H1 (cell line): ENCODE measurements around the gene TTC28. TPM values are rescaled to one million over a fixed set of nuclear protein-coding genes. Genes with fewer than 3 reads are reported as not detected.

Experiments used
- CTCF ChIA-PET: fragments of 300-600 bp; sonication (Branson Sonifier 250); formaldehyde crosslinking; loops from one replicate; lab custom pipeline; 2021; ENCODE audit not compliant: partially characterized antibody; lab: Charles Lee
- POLR2A ChIA-PET: fragments of 300-600 bp; sonication (Branson Sonifier 250); formaldehyde crosslinking; loops from one replicate; lab custom pipeline; 2021; ENCODE audit warnings: inconsistent platforms; ENCODE audit not compliant: partially characterized antibody; lab: Charles Lee
- DNase-seq, 2 experiments: peaks; one replicate each; pipeline versions ENCODE4 v3.0.0 to v3.0.0-alpha.2; 2010 to 2022; ENCODE audit warnings: low spot score in 2 of 2, low read depth in 1 of 2, mixed read lengths in 1 of 2
- FAIRE-seq: peaks from 2 replicates; lab custom pipeline; 2011; peaks lifted over from hg19 to GRCh38; lab: Jason Lieb, UNC
- H2AFZ ChIP-seq: 2 replicates; pipeline ENCODE4 v1.8.1; 2012; ENCODE audit warnings: low read length, inconsistent platforms
- H2AK5ac ChIP-seq: 2 replicates; pipeline ENCODE4 v1.6.1; 2013; ENCODE audit warnings: low read depth, low read length
- H2BK120ac ChIP-seq: replicated peaks from 2 replicates; pipeline ENCODE3; 2013; ENCODE audit warnings: low read depth, low read length, inconsistent platforms
- H2BK12ac ChIP-seq: 2 replicates; pipeline ENCODE4 v1.6.1; 2013; ENCODE audit warnings: low read depth, low read length
- H2BK15ac ChIP-seq: 2 replicates; pipeline ENCODE4 v1.6.1; 2013; ENCODE audit warnings: low read length
- H2BK20ac ChIP-seq: 2 replicates; pipeline ENCODE4 v1.6.1; 2013; ENCODE audit warnings: low read length
- H2BK5ac ChIP-seq: 2 replicates; pipeline ENCODE4 v1.6.1; 2013; ENCODE audit warnings: low read depth, low read length
- H3K14ac ChIP-seq: 2 replicates; pipeline ENCODE4 v1.6.1; 2013; ENCODE audit warnings: inconsistent platforms; ENCODE audit not compliant: insufficient read length
- H3K18ac ChIP-seq: 2 replicates; pipeline ENCODE4 v1.6.1; 2013; ENCODE audit warnings: low read length; ENCODE audit errors: extremely low read depth
- H3K23ac ChIP-seq: 2 replicates; pipeline ENCODE4 v1.6.1; 2013; ENCODE audit warnings: inconsistent platforms; ENCODE audit not compliant: insufficient read length
- H3K23me2 ChIP-seq: 2 replicates; pipeline ENCODE4 v1.6.1; 2013; ENCODE audit warnings: low read depth, low read length
- H3K27ac ChIP-seq: 2 replicates; pipeline ENCODE4 v1.6.1; 2011; ENCODE audit warnings: low read depth, low read length, inconsistent platforms
- H3K27me3 ChIP-seq, 4 experiments: replicated peaks in 1 of 4; 1 replicate in 1 of 4; 2 replicates in 3 of 4; pipeline versions ENCODE4 v1.6.1 to v1.8.1; 2011 to 2013; ENCODE audit warnings: low read length in 3 of 4, mild to moderate bottlenecking in 3 of 4, inconsistent platforms in 2 of 4, mixed read lengths in 2 of 4, moderate library complexity in 1 of 4; ENCODE audit not compliant: control insufficient read depth in 3 of 4, insufficient read depth in 3 of 4; ENCODE audit errors: extremely low read depth in 1 of 4
- H3K36me3 ChIP-seq, 4 experiments: 2 replicates each; pipeline versions ENCODE4 v1.6.1 to v1.8.1; 2011 to 2013; ENCODE audit warnings: mild to moderate bottlenecking in 4 of 4, low read length in 3 of 4, moderate library complexity in 2 of 4, control low read depth in 1 of 4, inconsistent platforms in 1 of 4; ENCODE audit not compliant: insufficient read depth in 4 of 4, control insufficient read depth in 2 of 4
- H3K4ac ChIP-seq: replicated peaks from 2 replicates; pipeline ENCODE3; 2013; ENCODE audit warnings: low read length, low read depth, mixed read lengths, inconsistent platforms; ENCODE audit not compliant: insufficient read length
- H3K4me1 ChIP-seq, 4 experiments: replicated peaks in 1 of 4; 1 replicate in 1 of 4; 2 replicates in 3 of 4; pipeline versions ENCODE4 v1.6.1 to v1.8.1; 2011 to 2013; ENCODE audit warnings: low read length in 3 of 4, inconsistent platforms in 2 of 4, mixed read lengths in 1 of 4; ENCODE audit not compliant: insufficient read depth in 4 of 4, control insufficient read depth in 3 of 4
- H3K4me2 ChIP-seq, 2 experiments: 2 replicates each; pipeline versions ENCODE4 v1.6.1 to v1.8.1; 2011 to 2013; ENCODE audit warnings: low read depth in 2 of 2, low read length in 2 of 2, control low read depth in 1 of 2, inconsistent platforms in 1 of 2, mild to moderate bottlenecking in 1 of 2; ENCODE audit not compliant: insufficient read depth in 1 of 2
- H3K4me3 ChIP-seq, 4 experiments: fragments of 200-600, 300-600 bp in 1 of 4; sonication (generic), shearing (Covaris generic), sonication (Bioruptor Twin) in 1 of 4; 2 replicates each; pipeline versions ENCODE4 v1.5.1 to v1.8.1; 2011 to 2016; ENCODE audit warnings: low read length in 4 of 4, low read depth in 3 of 4, control low read depth in 2 of 4, inconsistent platforms in 2 of 4, mild to moderate bottlenecking in 2 of 4, mixed read lengths in 1 of 4, moderate library complexity in 1 of 4; ENCODE audit not compliant: insufficient read depth in 2 of 4; ENCODE audit errors: extremely low read depth in 1 of 4
- H3K56ac ChIP-seq: replicated peaks from 2 replicates; pipeline ENCODE3; 2013; ENCODE audit warnings: low read depth, mild to moderate bottlenecking, mixed read lengths, low read length, inconsistent platforms; ENCODE audit not compliant: insufficient read length
- H3K79me1 ChIP-seq: 2 replicates; pipeline ENCODE4 v1.6.1; 2013; ENCODE audit warnings: low read depth, low read length, control low read depth
- H3K79me2 ChIP-seq, 2 experiments: 2 replicates each; pipeline versions ENCODE4 v1.6.1 to v1.8.1; 2012 to 2013; ENCODE audit warnings: low read length in 2 of 2, mild to moderate bottlenecking in 2 of 2, inconsistent platforms in 1 of 2; ENCODE audit not compliant: insufficient read depth in 2 of 2, control insufficient read depth in 1 of 2
- H3K9ac ChIP-seq, 4 experiments: replicated peaks in 1 of 4; 1 replicate in 1 of 4; 2 replicates in 3 of 4; pipeline versions ENCODE4 v1.6.1 to v1.8.1; 2011 to 2013; ENCODE audit warnings: low read depth in 3 of 4, low read length in 3 of 4, control low read depth in 2 of 4, mild to moderate bottlenecking in 2 of 4, moderate library complexity in 2 of 4, inconsistent platforms in 1 of 4; ENCODE audit errors: extremely low read depth in 1 of 4
- H3K9me3 ChIP-seq, 2 experiments: 2 replicates each; pipeline versions ENCODE4 v1.6.1 to v1.8.1; 2012 to 2013; ENCODE audit warnings: mild to moderate bottlenecking in 2 of 2, moderate library complexity in 2 of 2, control low read depth in 1 of 2, inconsistent platforms in 1 of 2, low read depth in 1 of 2, low read length in 1 of 2, mixed read lengths in 1 of 2; ENCODE audit not compliant: insufficient read depth in 2 of 2
- H4K20me1 ChIP-seq, 2 experiments: replicated peaks in 1 of 2; 2 replicates each; pipeline versions ENCODE3 to v1.8.1; 2011 to 2013; ENCODE audit warnings: inconsistent platforms in 2 of 2, low read length in 2 of 2, mild to moderate bottlenecking in 1 of 2; ENCODE audit not compliant: insufficient read depth in 2 of 2, control insufficient read depth in 1 of 2
- H4K5ac ChIP-seq: 2 replicates; pipeline ENCODE4 v1.6.1; 2013; ENCODE audit warnings: low read length, low read depth, mixed read lengths, inconsistent platforms; ENCODE audit not compliant: insufficient read length
- H4K8ac ChIP-seq: 2 replicates; pipeline ENCODE4 v1.8.0; 2013; ENCODE audit warnings: mild to moderate bottlenecking, moderate library complexity, low read length, inconsistent platforms; ENCODE audit not compliant: insufficient read depth; ENCODE audit errors: extremely low read depth
- H4K91ac ChIP-seq: replicated peaks from 2 replicates; pipeline ENCODE3; 2013; ENCODE audit warnings: low read length, mixed read lengths, inconsistent platforms; ENCODE audit not compliant: insufficient read length
- BRCA1 ChIP-seq: IDR thresholded peaks from 2 replicates; pipeline ENCODE4 v1.6.1; 2012; ENCODE audit warnings: low read depth, low read length, improper control_type of control experiment
- CBX5 ChIP-seq: fragments of 300-800, 300-1000 bp; sonication (generic); IDR thresholded peaks from 2 replicates; pipeline ENCODE4 v1.7.1; 2016; ENCODE audit warnings: antibody characterized with exemption, low read length, low read depth
- CREB1 ChIP-seq: IDR thresholded peaks from 2 replicates; pipeline ENCODE4 v1.6.1; 2012; ENCODE audit warnings: inconsistent platforms
- GABPA ChIP-seq: IDR thresholded peaks from 2 replicates; pipeline ENCODE4 v1.6.1; 2011; ENCODE audit warnings: mild to moderate bottlenecking, low read length, moderate library complexity, borderline replicate concordance; ENCODE audit not compliant: insufficient read depth
- GTF2F1 ChIP-seq: IDR thresholded peaks from 2 replicates; pipeline ENCODE4 v1.6.1; 2012; ENCODE audit warnings: low read depth, low read length, improper control_type of control experiment, borderline replicate concordance
- JUN ChIP-seq: IDR thresholded peaks from 2 replicates; pipeline ENCODE4 v1.6.1; 2011; ENCODE audit warnings: low read depth, mild to moderate bottlenecking, improper control_type of control experiment, low read length
- JUND ChIP-seq: IDR thresholded peaks from 2 replicates; pipeline ENCODE4 v1.6.1; 2011; ENCODE audit warnings: mild to moderate bottlenecking, improper control_type of control experiment, low read length
- KDM1A ChIP-seq: fragments of 200-600, 300-600 bp; sonication (generic); IDR thresholded peaks from 2 replicates; pipeline ENCODE4 v1.7.1; 2016; ENCODE audit warnings: mild to moderate bottlenecking, low read length, borderline replicate concordance
- POLR2A ChIP-seq, 2 experiments: IDR thresholded peaks; 1 replicate in 1 of 2; 2 replicates in 1 of 2; pipeline ENCODE4 v1.6.1; 2011; ENCODE audit warnings: low read depth in 2 of 2, low read length in 2 of 2, mild to moderate bottlenecking in 2 of 2; ENCODE audit errors: control extremely low read depth in 1 of 2
- RAD21 ChIP-seq, 2 experiments: IDR thresholded peaks in 1 of 2; conservative IDR thresholded peaks in 1 of 2; 2 replicates each; pipeline ENCODE4 v1.6.1; 2011; ENCODE audit warnings: low read depth in 2 of 2, low read length in 2 of 2, improper control_type of control experiment in 1 of 2, inconsistent platforms in 1 of 2, mild to moderate bottlenecking in 1 of 2, moderate library complexity in 1 of 2
- TAF1 ChIP-seq: IDR thresholded peaks from 2 replicates; pipeline ENCODE4 v1.6.1; 2011; ENCODE audit warnings: mild to moderate bottlenecking, low read depth, low read length
- TAF7 ChIP-seq: optimal IDR thresholded peaks from 2 replicates; pipeline ENCODE3; 2011; ENCODE audit warnings: low read depth, mild to moderate bottlenecking, inconsistent platforms, low read length, moderate library complexity, borderline replicate concordance
- TEAD4 ChIP-seq: IDR thresholded peaks from 2 replicates; pipeline ENCODE4 v1.6.1; 2012; ENCODE audit warnings: low read depth, low read length, inconsistent platforms, mixed read lengths
- YY1 ChIP-seq: IDR thresholded peaks from 2 replicates; pipeline ENCODE4 v1.6.1; 2011; ENCODE audit warnings: low read depth, mild to moderate bottlenecking, low read length
- WGBS, 2 experiments: shearing (Covaris generic) in 1 of 2; methylation state at CpG; one replicate each; pipeline versions ENCODE4 v1.1.6 to v1.1.7; 2013 to 2015; ENCODE audit warnings: low lambda C conversion rate in 2 of 2, mixed read lengths in 2 of 2, inconsistent platforms in 1 of 2, low coverage in 1 of 2, missing lambda C conversion rate in 1 of 2; ENCODE audit not compliant: insufficient replicate concordance in 2 of 2, insufficient coverage in 1 of 2, insufficient read length in 1 of 2; ENCODE audit errors: extremely low coverage in 1 of 2, missing lambda C conversion rate in 1 of 2; 5-methylcytosine and 5-hydroxymethylcytosine counted together
- polyA plus RNA-seq, 7 experiments: library from polyadenylated mRNA; depleted of rRNA in 3 of 7; stranded (reverse) in 5 of 7; unstranded in 2 of 7; fragments of >200 nt in 5 of 7; fragments of 200-250 nt in 2 of 7; gene quantifications; 1 replicate in 5 of 7; 2 replicates in 1 of 7; 4 replicates in 1 of 7; pipeline versions ENCODE4 v1.2.1 to v1.2.3, GENCODE V29; 2011 to 2013; ENCODE audit warnings: missing spikeins in 2 of 7, mixed read lengths in 2 of 7
- total RNA-seq: library from RNA; stranded (reverse); fragmentation: NEBNext Ultra II Directional; extraction: Animal tissue kit (Norgen Biotek cat#: 25700); gene quantifications from 2 replicates; pipeline ENCODE4 v1.2.1, GENCODE V29; 2021

TTC28 gene
- total and polyA plus RNA-seq, 2 of the 8 experiments (the other 6 are each of a cell fraction or from before 2014, with no cell fraction given): 2.6 to 12.6 TPM

GRCh38 chr22:28051787-28052356 lies 627.8 kb downstream of the TTC28 start:
- ChIA-PET CTCF (interaction anchor here (0.7 to 6.6 kb wide), 43 partner anchors 12 to 573 kb away, joined by 3 to 51 read pairs (median 4); no protein-coding TSS in a partner anchor), POLR2A (no interaction called here)
- no peak overlapping the region for H4K5ac ChIP-seq
- TF ChIP-seq TAF1: no peak
- TF ChIP-seq CREB1: no peak
- TF ChIP-seq YY1: peak; percentile 77
- TF ChIP-seq BRCA1: 0 out of 2 replicates have a peak, but pooled peaks have one; percentile 6
- TF ChIP-seq CBX5: no peak
- TF ChIP-seq TAF7: no peak
- no peak for TF ChIP-seq POLR2A (IDR thresholded peaks at IDR 0.05; ENCODE audit: control extremely low read depth in 1 of 2, low read depth in 2 of 2, low read length in 2 of 2)
- TF ChIP-seq JUN: no peak
- TF ChIP-seq RAD21 (IDR thresholded peaks at IDR 0.05 in 1 of 2, conservative IDR thresholded peaks at IDR 0.05 in 1 of 2; ENCODE audit: low read depth in 2 of 2, low read length in 2 of 2): peak; percentile 93 to 96
- no peak for TF ChIP-seq KDM1A
- no peak for TF ChIP-seq JUND
- no peak for TF ChIP-seq GTF2F1
- TF ChIP-seq GABPA: no peak
- TF ChIP-seq TEAD4: no peak

More at GRCh38 chr22:28051787-28052356, 627.8 kb downstream of the TTC28 start:
- Histone ChIP-seq H2BK120ac (no peak overlapping the region), H3K18ac (no peak overlapping the region), H2BK15ac (no peak overlapping the region), H3K4me2 (no peak overlapping the region), H3K36me3 (no peaks in the 10 kb centered on the region), H3K4ac (no peak overlapping the region), H3K9ac (no peak overlapping the region), H2BK12ac (no peak overlapping the region), H3K79me1 (no peaks in the 10 kb centered on the region), H3K23me2 (no peaks in the 10 kb centered on the region), H2AFZ (no peak overlapping the region), H3K56ac (no peak overlapping the region), H2BK20ac (no peak overlapping the region), H3K14ac (no peak overlapping the region), H2AK5ac (no peak overlapping the region), H3K27ac (no peak overlapping the region), H4K20me1 (no peaks in the 10 kb centered on the region), H3K9me3 (no peaks in the 10 kb centered on the region), H3K4me1 (peaks cover 0 to 5% (median 1%) of the 10 kb centered on the region in 4 experiments; a peak in 2 of 7 replicates), H2BK5ac (no peak overlapping the region), H3K4me3 (no peak overlapping the region), H4K91ac (no peak overlapping the region), H4K8ac (no peak overlapping the region), H3K23ac (no peak overlapping the region), H3K79me2 (no peaks in the 10 kb centered on the region), H3K27me3 (no peaks in the 10 kb centered on the region)
- 55% methylated on average over 5 of the region's 5 CpGs; no CpG with 5 or more reads in 1 of the 2 experiments for WGBS, 2 experiments
- DNase-seq (peak; percentile 44 to 92), FAIRE-seq (no peak)
